SK-N-SH treated with all-trans-retinoic acid at 6 μM for 48 hours (cell line): ENCODE data around the gene PLCB1.

ENCODE experiments used
- PATZ1 ChIP-seq: fragments of 250-450 bp; sonication (Bioruptor Pico); IDR thresholded peaks from 2 replicates; pipeline ENCODE4 v1.8.0; 2020; ENCODE audit warnings: mild to moderate bottlenecking, moderate library complexity, borderline replicate concordance
- TOX ChIP-seq: fragments of 250-450 bp; sonication (Bioruptor Pico); IDR thresholded peaks from 2 replicates; pipeline ENCODE4 v1.8.0; 2021; ENCODE audit warnings: mild to moderate bottlenecking, moderate library complexity, borderline replicate concordance
- ZNF565 ChIP-seq: fragments of 450-650 bp; formaldehyde crosslinking; conservative IDR thresholded peaks from 2 replicates; pipeline ENCODE4 v1.5.0; 2020; ENCODE audit warnings: low read depth, mild to moderate bottlenecking, moderate library complexity

DNA sequence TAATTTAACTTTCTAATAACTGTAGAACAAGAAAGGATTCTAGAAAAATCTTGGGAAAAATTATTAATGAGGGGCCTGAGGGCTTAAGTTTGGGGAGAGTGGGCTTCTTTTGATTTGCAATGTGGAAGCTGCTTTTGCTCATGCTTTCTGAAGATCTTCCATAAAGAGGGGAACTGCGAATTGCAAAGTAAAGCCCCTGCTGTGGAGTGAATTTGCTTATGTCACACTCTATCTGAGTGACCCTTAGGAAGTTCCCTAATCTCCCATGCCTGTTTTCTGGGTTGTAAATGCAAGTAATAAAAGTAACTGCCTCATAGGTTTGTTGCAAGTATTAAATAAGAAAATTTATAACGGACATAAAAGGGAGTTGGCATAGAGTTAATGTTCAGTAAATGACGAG is 301.2 kb downstream of the PLCB1 start:
- TF ChIP-seq PATZ1 (CRISPR knock-in tag) (no peak), TOX (no peak), ZNF565 (CRISPR knock-in tag) (no peak)
